Measurements from ENCODE around the gene PROSER2. TPM values are rescaled to one million over a fixed set of nuclear protein-coding genes. Genes with fewer than 3 reads are reported as not detected.

The PROSER2 gene
- polyA plus RNA-seq, 1 donor (not counting 4 experiments of a cell fraction or from before 2014, with no cell fraction given), result 10.2 TPM

DNA sequence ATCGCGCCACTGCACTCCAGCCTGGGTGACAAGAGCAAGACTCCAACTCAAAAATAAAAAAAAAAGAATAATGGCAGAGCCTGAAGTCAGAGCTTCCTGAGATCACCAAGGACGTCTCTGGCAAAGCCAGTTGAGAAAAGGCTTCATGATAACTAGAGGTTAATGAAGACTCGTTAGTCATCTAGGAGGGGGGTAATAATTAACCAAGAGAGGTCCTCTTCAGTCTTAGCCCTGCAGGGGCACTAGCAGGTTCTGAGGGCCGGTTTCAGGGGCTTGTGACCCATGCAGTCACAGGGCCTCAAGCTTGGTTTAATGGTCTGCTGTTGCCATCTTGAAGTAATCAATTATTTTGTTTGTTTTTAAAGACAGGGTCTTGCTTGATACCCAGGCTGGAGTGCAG, 28.6 kb upstream of the PROSER2 start:
- Histone ChIP-seq H4K20me1 (ENCODE audit: control insufficient read depth, extremely low read depth, insufficient read depth, low read length) (no peaks in the 10 kb centered on the region), H2AFZ (ENCODE audit: control insufficient read depth, low read length) (no peak overlapping the region), H3K27me3 (ENCODE audit: control insufficient read depth, extremely low read depth, insufficient read depth, low read length) (peaks cover 4% of the 10 kb centered on the region), H3K4me1 (ENCODE audit: control insufficient read depth, extremely low read depth, insufficient read depth, low read length) (peaks cover 6% of the 10 kb centered on the region), H3K9me1 (ENCODE audit: control insufficient read depth, extremely low read depth, insufficient read depth, low read length) (no peaks in the 10 kb centered on the region), H3K4me3 (ENCODE audit: control insufficient read depth in 2 of 3, extremely low read depth in 1 of 3, insufficient read depth in 2 of 3, low read depth in 1 of 3, low read length in 3 of 3) (no peak overlapping the region), H3K79me2 (ENCODE audit: control insufficient read depth, insufficient read depth, low read length) (no peaks in the 10 kb centered on the region), H3K36me3 (ENCODE audit: control insufficient read depth in 2 of 2, extremely low read depth in 1 of 2, insufficient read depth in 2 of 2, low read length in 2 of 2) (no peaks in the 10 kb centered on the region), H3K9ac (ENCODE audit: control insufficient read depth, extremely low read depth, insufficient read depth, low read length) (no peak overlapping the region), H3K4me2 (ENCODE audit: control insufficient read depth, extremely low read depth, insufficient read depth, low read depth, low read length) (no peak overlapping the region), H3K27ac (ENCODE audit: control insufficient read depth, insufficient read depth, low read length) (no peak overlapping the region), H3K9me3 (ENCODE audit: control insufficient read depth, low read depth, low read length) (no peaks in the 10 kb centered on the region)
- DNase-seq (ENCODE audit: low read depth, low spot score) (no peak), FAIRE-seq (no peak)
- dilution Hi-C loops (cut with MboI; ENCODE audit: extremely low pct_ligation_motif_present, low sequenced_read_pairs), result no loop called here
- TF ChIP-seq, protein P1, sequence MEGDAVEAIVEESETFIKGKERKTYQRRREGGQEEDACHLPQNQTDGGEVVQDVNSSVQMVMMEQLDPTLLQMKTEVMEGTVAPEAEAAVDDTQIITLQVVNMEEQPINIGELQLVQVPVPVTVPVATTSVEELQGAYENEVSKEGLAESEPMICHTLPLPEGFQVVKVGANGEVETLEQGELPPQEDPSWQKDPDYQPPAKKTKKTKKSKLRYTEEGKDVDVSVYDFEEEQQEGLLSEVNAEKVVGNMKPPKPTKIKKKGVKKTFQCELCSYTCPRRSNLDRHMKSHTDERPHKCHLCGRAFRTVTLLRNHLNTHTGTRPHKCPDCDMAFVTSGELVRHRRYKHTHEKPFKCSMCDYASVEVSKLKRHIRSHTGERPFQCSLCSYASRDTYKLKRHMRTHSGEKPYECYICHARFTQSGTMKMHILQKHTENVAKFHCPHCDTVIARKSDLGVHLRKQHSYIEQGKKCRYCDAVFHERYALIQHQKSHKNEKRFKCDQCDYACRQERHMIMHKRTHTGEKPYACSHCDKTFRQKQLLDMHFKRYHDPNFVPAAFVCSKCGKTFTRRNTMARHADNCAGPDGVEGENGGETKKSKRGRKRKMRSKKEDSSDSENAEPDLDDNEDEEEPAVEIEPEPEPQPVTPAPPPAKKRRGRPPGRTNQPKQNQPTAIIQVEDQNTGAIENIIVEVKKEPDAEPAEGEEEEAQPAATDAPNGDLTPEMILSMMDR (optimal IDR thresholded peaks at IDR 0.05 in 1 of 3, IDR thresholded peaks at IDR 0.05 in 1 of 3, conservative IDR thresholded peaks at IDR 0.05 in 1 of 3; ENCODE audit: extremely low read depth in 1 of 3, insufficient read depth in 2 of 3, low read length in 3 of 3), result no peak
- no peak for TF ChIP-seq EZH2 (IDR thresholded peaks at IDR 0.05; ENCODE audit: low read length)

DNA sequence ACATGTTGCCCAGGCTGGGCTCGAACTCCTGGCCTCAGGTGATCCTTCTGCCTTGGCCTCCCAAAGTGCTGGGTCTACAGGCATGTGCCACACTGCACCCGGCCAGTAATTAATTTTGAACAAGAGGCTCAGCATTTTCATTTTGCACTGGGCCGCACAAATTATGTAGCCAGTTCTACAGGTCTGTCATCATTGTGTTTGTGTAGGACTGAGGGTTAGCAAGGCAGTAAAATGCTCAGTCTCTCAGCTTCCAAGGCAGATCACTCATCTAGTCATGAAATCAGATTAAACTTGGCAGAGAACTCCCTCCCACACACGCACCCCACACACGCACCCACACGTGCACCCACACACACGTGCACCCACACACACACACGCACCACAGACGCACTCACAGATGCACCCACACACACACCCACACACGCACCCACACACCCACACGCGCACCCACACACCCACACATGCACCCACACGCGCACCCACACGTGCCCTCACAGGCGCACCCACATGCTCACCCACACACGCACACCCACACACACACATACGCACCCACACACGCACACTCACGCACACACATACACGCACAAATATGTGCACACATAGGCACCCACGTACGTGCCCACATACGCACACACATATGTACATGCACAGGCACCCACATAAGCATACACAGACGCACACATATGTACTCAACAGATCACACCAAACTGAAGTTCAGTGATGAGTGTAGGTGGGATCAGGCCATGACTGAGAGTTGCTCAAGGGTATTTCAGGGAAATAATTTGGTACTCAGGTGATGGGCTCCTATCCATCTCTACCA, 27.8 kb upstream of the PROSER2 start:
- H3K79me2 ChIP-seq (ENCODE audit: control insufficient read depth, insufficient read depth, low read length), result no peaks in the 10 kb centered on the region

More for the DNA sequence above, 27.8 kb upstream of the PROSER2 start:
- FAIRE-seq (no peak), DNase-seq (ENCODE audit: low read depth, low spot score) (no peak)
- Histone ChIP-seq H3K4me2 (ENCODE audit: control insufficient read depth, extremely low read depth, insufficient read depth, low read depth, low read length) (no peak overlapping the region), H3K9ac (ENCODE audit: control insufficient read depth, extremely low read depth, insufficient read depth, low read length) (no peak overlapping the region), H3K27ac (ENCODE audit: control insufficient read depth, insufficient read depth, low read length) (no peak overlapping the region), H3K4me3 (ENCODE audit: control insufficient read depth in 2 of 3, extremely low read depth in 1 of 3, insufficient read depth in 2 of 3, low read depth in 1 of 3, low read length in 3 of 3) (no peak overlapping the region), H4K20me1 (ENCODE audit: control insufficient read depth, extremely low read depth, insufficient read depth, low read length) (no peaks in the 10 kb centered on the region), H3K27me3 (ENCODE audit: control insufficient read depth, extremely low read depth, insufficient read depth, low read length) (no peaks in the 10 kb centered on the region), H3K4me1 (ENCODE audit: control insufficient read depth, extremely low read depth, insufficient read depth, low read length) (peaks cover 6% of the 10 kb centered on the region), H3K9me3 (ENCODE audit: control insufficient read depth, low read depth, low read length) (no peaks in the 10 kb centered on the region), H3K36me3 (ENCODE audit: control insufficient read depth in 2 of 2, extremely low read depth in 1 of 2, insufficient read depth in 2 of 2, low read length in 2 of 2) (no peaks in the 10 kb centered on the region), H3K9me1 (ENCODE audit: control insufficient read depth, extremely low read depth, insufficient read depth, low read length) (no peaks in the 10 kb centered on the region), H2AFZ (ENCODE audit: control insufficient read depth, low read length) (no peak overlapping the region)
- dilution Hi-C loops (cut with MboI; ENCODE audit: extremely low pct_ligation_motif_present, low sequenced_read_pairs), result no loop called here
- TF ChIP-seq, protein P1 (optimal IDR thresholded peaks at IDR 0.05 in 1 of 3, IDR thresholded peaks at IDR 0.05 in 1 of 3, conservative IDR thresholded peaks at IDR 0.05 in 1 of 3; ENCODE audit: extremely low read depth in 1 of 3, insufficient read depth in 2 of 3, low read length in 3 of 3), result no peak
- TF ChIP-seq EZH2 (IDR thresholded peaks at IDR 0.05; ENCODE audit: low read length), result no peak
